ENCODE measurements around the gene YTHDF2.
"Not testable (repeated sequence)": the region's sequence is repeated elsewhere in the genome, so short reads cannot be mapped to it uniquely, and the experiment has no call there.

- TF ChIP-seq POLR2A (IDR thresholded peaks at IDR 0.05; ENCODE audit: low read depth); EP300 (IDR thresholded peaks at IDR 0.05); POLR2AphosphoS5 (IDR thresholded peaks at IDR 0.05): not testable (repeated sequence)
- TF ChIP-seq, protein P1, sequence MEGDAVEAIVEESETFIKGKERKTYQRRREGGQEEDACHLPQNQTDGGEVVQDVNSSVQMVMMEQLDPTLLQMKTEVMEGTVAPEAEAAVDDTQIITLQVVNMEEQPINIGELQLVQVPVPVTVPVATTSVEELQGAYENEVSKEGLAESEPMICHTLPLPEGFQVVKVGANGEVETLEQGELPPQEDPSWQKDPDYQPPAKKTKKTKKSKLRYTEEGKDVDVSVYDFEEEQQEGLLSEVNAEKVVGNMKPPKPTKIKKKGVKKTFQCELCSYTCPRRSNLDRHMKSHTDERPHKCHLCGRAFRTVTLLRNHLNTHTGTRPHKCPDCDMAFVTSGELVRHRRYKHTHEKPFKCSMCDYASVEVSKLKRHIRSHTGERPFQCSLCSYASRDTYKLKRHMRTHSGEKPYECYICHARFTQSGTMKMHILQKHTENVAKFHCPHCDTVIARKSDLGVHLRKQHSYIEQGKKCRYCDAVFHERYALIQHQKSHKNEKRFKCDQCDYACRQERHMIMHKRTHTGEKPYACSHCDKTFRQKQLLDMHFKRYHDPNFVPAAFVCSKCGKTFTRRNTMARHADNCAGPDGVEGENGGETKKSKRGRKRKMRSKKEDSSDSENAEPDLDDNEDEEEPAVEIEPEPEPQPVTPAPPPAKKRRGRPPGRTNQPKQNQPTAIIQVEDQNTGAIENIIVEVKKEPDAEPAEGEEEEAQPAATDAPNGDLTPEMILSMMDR (IDR thresholded peaks at IDR 0.05) = not testable (repeated sequence)
Measured at GRCh38 chr1:28725365-28725764, 11.4 kb upstream of the YTHDF2 start.
